Peyer's patch (tissue), 4 donors: Measurements from ENCODE around the gene PRICKLE2.

Experiments used
- POLR2A ChIP-seq, 2 donors: fragments of 450-650 bp; IDR thresholded peaks; one replicate each; pipeline ENCODE4 v1.5.1; 2017; ENCODE audit warnings: antibody characterized with exemption in 2 of 2, mild to moderate bottlenecking in 2 of 2, moderate library complexity in 2 of 2
- TF ChIP-seq, protein P1 (sequence below), 6 experiments: fragments of 450-650 bp in 4 of 6; fragments of 200-600 bp in 2 of 6; sonication (generic) in 1 of 6; IDR thresholded peaks; one replicate each; pipeline ENCODE4 v1.5.1; 2017 to 2019; ENCODE audit warnings: antibody characterized with exemption in 6 of 6, mild to moderate bottlenecking in 3 of 6, moderate library complexity in 1 of 6

DNA sequence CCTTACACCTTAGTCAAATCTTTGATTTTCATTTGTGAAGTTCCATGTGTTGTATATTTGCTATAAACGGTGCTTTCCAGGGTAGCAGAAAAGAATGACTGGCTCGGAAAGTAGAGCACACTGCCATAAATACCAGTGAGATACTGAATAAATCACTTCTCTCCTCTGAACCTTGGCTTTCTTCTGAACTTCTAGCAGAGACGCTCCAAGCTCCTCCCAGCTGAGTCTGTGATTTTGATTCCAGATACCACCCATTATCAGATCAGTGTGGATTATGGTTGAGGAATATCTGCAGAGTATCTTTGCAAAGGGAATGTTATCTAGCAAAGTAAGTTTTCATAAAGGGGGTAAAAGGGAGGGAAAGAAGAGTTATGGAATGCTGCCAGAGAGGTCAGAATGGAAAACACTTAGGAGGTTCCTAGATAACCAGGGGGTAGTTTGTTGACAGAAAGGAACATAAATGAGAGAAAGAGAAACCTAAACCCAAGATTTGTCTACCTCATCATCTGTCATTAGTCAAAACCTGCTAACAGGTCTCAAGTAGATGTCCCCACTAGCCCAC, 103.4 kb downstream of the PRICKLE2 start:
- TF ChIP-seq, protein P1, sequence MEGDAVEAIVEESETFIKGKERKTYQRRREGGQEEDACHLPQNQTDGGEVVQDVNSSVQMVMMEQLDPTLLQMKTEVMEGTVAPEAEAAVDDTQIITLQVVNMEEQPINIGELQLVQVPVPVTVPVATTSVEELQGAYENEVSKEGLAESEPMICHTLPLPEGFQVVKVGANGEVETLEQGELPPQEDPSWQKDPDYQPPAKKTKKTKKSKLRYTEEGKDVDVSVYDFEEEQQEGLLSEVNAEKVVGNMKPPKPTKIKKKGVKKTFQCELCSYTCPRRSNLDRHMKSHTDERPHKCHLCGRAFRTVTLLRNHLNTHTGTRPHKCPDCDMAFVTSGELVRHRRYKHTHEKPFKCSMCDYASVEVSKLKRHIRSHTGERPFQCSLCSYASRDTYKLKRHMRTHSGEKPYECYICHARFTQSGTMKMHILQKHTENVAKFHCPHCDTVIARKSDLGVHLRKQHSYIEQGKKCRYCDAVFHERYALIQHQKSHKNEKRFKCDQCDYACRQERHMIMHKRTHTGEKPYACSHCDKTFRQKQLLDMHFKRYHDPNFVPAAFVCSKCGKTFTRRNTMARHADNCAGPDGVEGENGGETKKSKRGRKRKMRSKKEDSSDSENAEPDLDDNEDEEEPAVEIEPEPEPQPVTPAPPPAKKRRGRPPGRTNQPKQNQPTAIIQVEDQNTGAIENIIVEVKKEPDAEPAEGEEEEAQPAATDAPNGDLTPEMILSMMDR (IDR thresholded peaks at IDR 0.05), result no peak
- no peak for TF ChIP-seq POLR2A (IDR thresholded peaks at IDR 0.05)
